SK-N-SH (cell line): Measurements from ENCODE around the gene EDARADD. TPM values are rescaled to one million over a fixed set of nuclear protein-coding genes. Genes with fewer than 3 reads are reported as not detected.

Experiments
- CTCF ChIA-PET: fragments of 300-600, 350-600 bp; formaldehyde crosslinking; extraction: SDS; loops from one replicate; lab custom pipeline; 2021; lab: Yijun Ruan, JAX
- POLR2A ChIA-PET: fragments of 350-600 bp; sonication (Branson Sonifier 250); formaldehyde crosslinking; extraction: SDS; loops from one replicate; lab custom pipeline; 2020; ENCODE audit warnings: antibody characterized with exemption, inconsistent platforms; lab: Yijun Ruan, JAX
- DNase-seq: peaks from one replicate; pipeline ENCODE4 v3.0.0; 2012
- H2AFZ ChIP-seq: fragments of 200-600 bp; sonication (generic); 2 replicates; pipeline ENCODE4 v1.8.1; 2016; ENCODE audit warnings: antibody characterized with exemption, mild to moderate bottlenecking, low read depth
- H3F3A ChIP-seq: fragments of 200-600 bp; sonication (generic); replicated peaks from 2 replicates; pipeline ENCODE3; 2016; ENCODE audit warnings: antibody characterized with exemption, mild to moderate bottlenecking; ENCODE audit not compliant: insufficient read depth
- H3K27ac ChIP-seq, 2 experiments: fragments of 200-500 bp in 1 of 2; fragments of 200-600 bp in 1 of 2; sonication (Bioruptor generic) in 1 of 2; sonication (generic), shearing (Covaris generic) in 1 of 2; 2 replicates each; pipeline versions ENCODE4 v1.5.1 to v1.6.1; 2014 to 2016; ENCODE audit warnings: low read depth in 2 of 2, inconsistent platforms in 1 of 2, low read length in 1 of 2, mild to moderate bottlenecking in 1 of 2, mixed read lengths in 1 of 2
- H3K27me3 ChIP-seq: fragments of 200-600 bp; sonication (generic), shearing (Covaris generic); 2 replicates; pipeline ENCODE4 v1.6.1; 2016; ENCODE audit warnings: mixed run types; ENCODE audit not compliant: insufficient read depth
- H3K36me3 ChIP-seq, 2 experiments: fragments of 200-500 bp in 1 of 2; fragments of 200-600 bp in 1 of 2; sonication (Bioruptor generic) in 1 of 2; sonication (generic) in 1 of 2; replicated peaks in 1 of 2; 2 replicates each; pipeline versions ENCODE3 to v1.5.1; 2014 to 2016; ENCODE audit warnings: low read length in 1 of 2, mild to moderate bottlenecking in 1 of 2; ENCODE audit not compliant: insufficient read depth in 2 of 2, control insufficient read depth in 1 of 2
- H3K4me1 ChIP-seq, 2 experiments: fragments of 200-500 bp in 1 of 2; fragments of 200-600 bp in 1 of 2; sonication (Bioruptor generic) in 1 of 2; sonication (generic), shearing (Covaris generic) in 1 of 2; 2 replicates each; pipeline versions ENCODE4 v1.5.1 to v1.6.1; 2014 to 2016; ENCODE audit warnings: low read depth in 1 of 2, low read length in 1 of 2, mixed run types in 1 of 2; ENCODE audit not compliant: insufficient read depth in 2 of 2, control insufficient read depth in 1 of 2
- H3K4me2 ChIP-seq: fragments of 200-600 bp; sonication (generic), shearing (Covaris generic); 2 replicates; pipeline ENCODE4 v1.6.1; 2017; ENCODE audit warnings: mixed run types
- H3K4me3 ChIP-seq, 2 experiments: fragments of 200-500 bp in 1 of 2; fragments of 200-600 bp in 1 of 2; sonication (Bioruptor generic) in 1 of 2; sonication (generic), shearing (Covaris generic) in 1 of 2; 2 replicates each; pipeline versions ENCODE4 v1.5.1 to v1.8.1; 2014 to 2016; ENCODE audit warnings: low read depth in 2 of 2, inconsistent platforms in 1 of 2, low read length in 1 of 2, mild to moderate bottlenecking in 1 of 2, mixed read lengths in 1 of 2, moderate library complexity in 1 of 2
- H3K79me2 ChIP-seq: fragments of 200-600 bp; sonication (generic); 2 replicates; pipeline ENCODE4 v1.8.1; 2017; ENCODE audit warnings: mild to moderate bottlenecking; ENCODE audit not compliant: insufficient read depth
- H3K9ac ChIP-seq: fragments of 200-600 bp; sonication (generic); 2 replicates; pipeline ENCODE4 v1.6.1; 2017; ENCODE audit warnings: mixed run types
- H3K9me2 ChIP-seq: fragments of 200-600 bp; sonication (generic); 2 replicates; pipeline ENCODE4 v1.6.1; 2017; ENCODE audit warnings: mixed run types
- H3K9me3 ChIP-seq: fragments of 200-600 bp; sonication (generic); 2 replicates; pipeline ENCODE4 v1.6.1; 2017; ENCODE audit warnings: mixed run types, mild to moderate bottlenecking, moderate library complexity
- H4K20me1 ChIP-seq: fragments of 200-600 bp; sonication (generic); 2 replicates; pipeline ENCODE4 v1.6.1; 2017; ENCODE audit warnings: mild to moderate bottlenecking, mixed run types; ENCODE audit not compliant: insufficient read depth
- CHD2 ChIP-seq: fragments of 150-350 bp; IDR thresholded peaks from 2 replicates; pipeline ENCODE4 v1.6.1; 2018; ENCODE audit warnings: low read length; ENCODE audit not compliant: partially characterized antibody
- ELF1 ChIP-seq: IDR thresholded peaks from 2 replicates; pipeline ENCODE4 v1.4.0; 2012
- EP300 ChIP-seq, 2 experiments: IDR thresholded peaks; 2 replicates each; pipeline versions ENCODE4 v1.4.0 to v1.6.1; 2012; ENCODE audit warnings: borderline replicate concordance in 1 of 2, low read depth in 1 of 2, low read length in 1 of 2
- EZH2phosphoT487 ChIP-seq: fragments of 200-600 bp; sonication (generic); IDR thresholded peaks from 2 replicates; pipeline ENCODE4 v1.6.1; 2017; ENCODE audit warnings: low read depth, mixed run types, mild to moderate bottlenecking, antibody characterized with exemption, moderate library complexity, borderline replicate concordance
- FOSL2 ChIP-seq: IDR thresholded peaks from 2 replicates; pipeline ENCODE4 v1.4.0; 2012; ENCODE audit warnings: low read depth, mild to moderate bottlenecking, moderate library complexity, borderline replicate concordance
- FOXJ3 ChIP-seq: sonication (generic); formaldehyde crosslinking; IDR thresholded peaks from 2 replicates; pipeline ENCODE4 v1.5.1; 2020; ENCODE audit warnings: mild to moderate bottlenecking, missing genetic modification reagents
- GATA2 ChIP-seq: sonication (generic); formaldehyde crosslinking; IDR thresholded peaks from 2 replicates; pipeline ENCODE4 v1.5.0; 2020; ENCODE audit warnings: mild to moderate bottlenecking, missing genetic modification reagents
- JUND ChIP-seq: IDR thresholded peaks from 2 replicates; pipeline ENCODE4 v1.4.0; 2012
- MEF2A ChIP-seq: IDR thresholded peaks from 2 replicates; pipeline ENCODE4 v1.4.0; 2012; ENCODE audit warnings: low read depth, borderline replicate concordance
- NFIC ChIP-seq: IDR thresholded peaks from 2 replicates; pipeline ENCODE4 v1.4.0; 2012; ENCODE audit warnings: borderline replicate concordance
- NRF1 ChIP-seq: IDR thresholded peaks from 2 replicates; pipeline ENCODE4 v1.6.1; 2012; ENCODE audit warnings: low read depth, mild to moderate bottlenecking, low read length
- POLR2AphosphoS5 ChIP-seq: IDR thresholded peaks from 2 replicates; pipeline ENCODE4 v1.6.1; 2012; ENCODE audit warnings: low read depth, low read length
- RAD21 ChIP-seq: IDR thresholded peaks from 2 replicates; pipeline ENCODE4 v1.6.1; 2012; ENCODE audit warnings: mild to moderate bottlenecking, low read length
- SIN3A ChIP-seq: IDR thresholded peaks from 2 replicates; pipeline ENCODE4 v1.6.1; 2012; ENCODE audit warnings: low read depth, mild to moderate bottlenecking, low read length, moderate library complexity, borderline replicate concordance
- YY1 ChIP-seq: IDR thresholded peaks from 2 replicates; pipeline ENCODE4 v1.4.0; 2012; ENCODE audit warnings: low read depth, mild to moderate bottlenecking
- WGBS: methylation state at CpG from one replicate; pipeline ENCODE4 v1.1.6; 2017; ENCODE audit warnings: low lambda C conversion rate; 5-methylcytosine and 5-hydroxymethylcytosine counted together
- polyA plus RNA-seq, 3 experiments: library from polyadenylated mRNA; depleted of rRNA; stranded (reverse); fragments of >200 nt; gene quantifications; 2 replicates each; pipeline ENCODE4 v1.2.3, GENCODE V29; 2012
- TF ChIP-seq, protein P1 (sequence below): fragments of 150-350 bp; IDR thresholded peaks from 2 replicates; pipeline ENCODE4 v1.6.1; 2016; ENCODE audit warnings: mild to moderate bottlenecking, low read depth, low read length
- TF ChIP-seq, protein P2 (sequence below): IDR thresholded peaks from 2 replicates; pipeline ENCODE4 v1.6.1; 2012; ENCODE audit warnings: mild to moderate bottlenecking, low read depth, low read length, moderate library complexity
- TF ChIP-seq, protein P3 (sequence below): IDR thresholded peaks from 2 replicates; pipeline ENCODE4 v1.4.0; 2012; ENCODE audit warnings: low read depth, borderline replicate concordance
- TF ChIP-seq, protein P4 (sequence below): IDR thresholded peaks from 2 replicates; pipeline ENCODE4; 2012

Gene EDARADD
- polyA plus RNA-seq, 1 of the 3 experiments (the other 2 are of a cell fraction) = not detected

DNA sequence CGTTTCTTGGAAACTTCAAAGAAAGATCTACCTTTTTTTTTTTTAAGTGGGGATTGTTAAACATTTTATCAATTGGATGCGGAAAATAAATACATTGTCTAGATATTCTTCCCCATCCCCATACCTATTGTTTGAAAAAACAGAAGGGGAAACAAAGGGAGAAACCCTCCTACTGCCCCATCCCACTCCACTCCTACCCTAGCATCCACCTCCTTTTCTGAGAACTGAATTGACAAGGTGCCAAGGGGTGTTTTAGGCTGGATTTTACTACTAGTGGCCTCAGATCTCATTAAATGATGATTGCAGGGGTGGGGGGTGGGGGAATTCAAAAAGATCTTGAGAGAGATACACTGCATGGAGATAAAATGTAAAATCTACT lies 2.6 kb downstream of the EDARADD start (continued):
- TF ChIP-seq, protein P1, sequence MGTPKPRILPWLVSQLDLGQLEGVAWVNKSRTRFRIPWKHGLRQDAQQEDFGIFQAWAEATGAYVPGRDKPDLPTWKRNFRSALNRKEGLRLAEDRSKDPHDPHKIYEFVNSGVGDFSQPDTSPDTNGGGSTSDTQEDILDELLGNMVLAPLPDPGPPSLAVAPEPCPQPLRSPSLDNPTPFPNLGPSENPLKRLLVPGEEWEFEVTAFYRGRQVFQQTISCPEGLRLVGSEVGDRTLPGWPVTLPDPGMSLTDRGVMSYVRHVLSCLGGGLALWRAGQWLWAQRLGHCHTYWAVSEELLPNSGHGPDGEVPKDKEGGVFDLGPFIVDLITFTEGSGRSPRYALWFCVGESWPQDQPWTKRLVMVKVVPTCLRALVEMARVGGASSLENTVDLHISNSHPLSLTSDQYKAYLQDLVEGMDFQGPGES = no peak
- TF ChIP-seq GATA2 (CRISPR knock-in tag) (no peak), YY1 (no peak), JUND (no peak)
- TF ChIP-seq, protein P2, sequence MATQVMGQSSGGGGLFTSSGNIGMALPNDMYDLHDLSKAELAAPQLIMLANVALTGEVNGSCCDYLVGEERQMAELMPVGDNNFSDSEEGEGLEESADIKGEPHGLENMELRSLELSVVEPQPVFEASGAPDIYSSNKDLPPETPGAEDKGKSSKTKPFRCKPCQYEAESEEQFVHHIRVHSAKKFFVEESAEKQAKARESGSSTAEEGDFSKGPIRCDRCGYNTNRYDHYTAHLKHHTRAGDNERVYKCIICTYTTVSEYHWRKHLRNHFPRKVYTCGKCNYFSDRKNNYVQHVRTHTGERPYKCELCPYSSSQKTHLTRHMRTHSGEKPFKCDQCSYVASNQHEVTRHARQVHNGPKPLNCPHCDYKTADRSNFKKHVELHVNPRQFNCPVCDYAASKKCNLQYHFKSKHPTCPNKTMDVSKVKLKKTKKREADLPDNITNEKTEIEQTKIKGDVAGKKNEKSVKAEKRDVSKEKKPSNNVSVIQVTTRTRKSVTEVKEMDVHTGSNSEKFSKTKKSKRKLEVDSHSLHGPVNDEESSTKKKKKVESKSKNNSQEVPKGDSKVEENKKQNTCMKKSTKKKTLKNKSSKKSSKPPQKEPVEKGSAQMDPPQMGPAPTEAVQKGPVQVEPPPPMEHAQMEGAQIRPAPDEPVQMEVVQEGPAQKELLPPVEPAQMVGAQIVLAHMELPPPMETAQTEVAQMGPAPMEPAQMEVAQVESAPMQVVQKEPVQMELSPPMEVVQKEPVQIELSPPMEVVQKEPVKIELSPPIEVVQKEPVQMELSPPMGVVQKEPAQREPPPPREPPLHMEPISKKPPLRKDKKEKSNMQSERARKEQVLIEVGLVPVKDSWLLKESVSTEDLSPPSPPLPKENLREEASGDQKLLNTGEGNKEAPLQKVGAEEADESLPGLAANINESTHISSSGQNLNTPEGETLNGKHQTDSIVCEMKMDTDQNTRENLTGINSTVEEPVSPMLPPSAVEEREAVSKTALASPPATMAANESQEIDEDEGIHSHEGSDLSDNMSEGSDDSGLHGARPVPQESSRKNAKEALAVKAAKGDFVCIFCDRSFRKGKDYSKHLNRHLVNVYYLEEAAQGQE = no peak
- TF ChIP-seq, protein P3, sequence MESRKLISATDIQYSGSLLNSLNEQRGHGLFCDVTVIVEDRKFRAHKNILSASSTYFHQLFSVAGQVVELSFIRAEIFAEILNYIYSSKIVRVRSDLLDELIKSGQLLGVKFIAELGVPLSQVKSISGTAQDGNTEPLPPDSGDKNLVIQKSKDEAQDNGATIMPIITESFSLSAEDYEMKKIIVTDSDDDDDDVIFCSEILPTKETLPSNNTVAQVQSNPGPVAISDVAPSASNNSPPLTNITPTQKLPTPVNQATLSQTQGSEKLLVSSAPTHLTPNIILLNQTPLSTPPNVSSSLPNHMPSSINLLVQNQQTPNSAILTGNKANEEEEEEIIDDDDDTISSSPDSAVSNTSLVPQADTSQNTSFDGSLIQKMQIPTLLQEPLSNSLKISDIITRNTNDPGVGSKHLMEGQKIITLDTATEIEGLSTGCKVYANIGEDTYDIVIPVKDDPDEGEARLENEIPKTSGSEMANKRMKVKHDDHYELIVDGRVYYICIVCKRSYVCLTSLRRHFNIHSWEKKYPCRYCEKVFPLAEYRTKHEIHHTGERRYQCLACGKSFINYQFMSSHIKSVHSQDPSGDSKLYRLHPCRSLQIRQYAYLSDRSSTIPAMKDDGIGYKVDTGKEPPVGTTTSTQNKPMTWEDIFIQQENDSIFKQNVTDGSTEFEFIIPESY = no peak

DNA sequence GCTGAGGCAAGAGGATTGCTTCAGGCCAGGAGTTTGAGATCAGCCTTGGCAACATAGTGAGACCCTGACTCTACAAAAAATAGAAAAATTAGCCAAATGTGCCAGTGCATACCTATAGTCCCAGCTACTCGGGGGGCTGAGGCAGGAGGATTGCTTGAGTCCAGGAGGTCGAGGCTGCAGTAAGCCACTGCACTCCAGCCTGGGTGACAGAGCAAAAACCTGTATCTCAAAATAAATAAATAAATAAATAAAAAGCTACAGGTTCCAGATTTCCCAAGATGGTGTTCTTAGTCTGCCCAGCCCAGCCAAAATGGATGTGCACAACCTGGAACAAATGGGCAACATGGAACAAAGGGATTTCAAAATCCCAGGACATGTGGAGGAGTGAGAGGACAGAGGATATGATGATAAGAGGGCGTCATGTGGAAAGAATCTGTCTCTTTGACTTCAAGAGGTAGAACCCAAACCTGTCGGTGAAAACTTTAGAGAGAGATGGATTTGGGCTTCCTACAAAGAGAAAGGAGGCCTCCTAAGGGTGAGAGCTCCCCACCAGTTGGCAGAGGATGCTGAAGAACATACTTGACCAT lies 3.2 kb downstream of the EDARADD start:
- H3K79me2 ChIP-seq = no peaks in the 10 kb centered on the region
- H3K27ac ChIP-seq = no peak overlapping the region
- 52% methylated on average over 4 of the region's 4 CpGs for WGBS
- H3K9me2 ChIP-seq = no peaks in the 10 kb centered on the region
- CTCF ChIA-PET = interaction anchor here (2.8 kb wide), 1 partner anchor 16 kb away, joined by 8 read pairs; no protein-coding TSS in a partner anchor
- H3K36me3 ChIP-seq = no peaks in the 10 kb centered on the region
- H3K9me3 ChIP-seq = no peaks in the 10 kb centered on the region
- H4K20me1 ChIP-seq = no peaks in the 10 kb centered on the region
- H3K4me3 ChIP-seq = no peak overlapping the region
- TF ChIP-seq ELF1 = no peak
- no peak for TF ChIP-seq MEF2A
- no peak for TF ChIP-seq NFIC
- TF ChIP-seq FOXJ3 (CRISPR knock-in tag) = no peak
- no peak for TF ChIP-seq RAD21
- TF ChIP-seq YY1 = no peak
- TF ChIP-seq SIN3A = no peak
- TF ChIP-seq, protein P4, sequence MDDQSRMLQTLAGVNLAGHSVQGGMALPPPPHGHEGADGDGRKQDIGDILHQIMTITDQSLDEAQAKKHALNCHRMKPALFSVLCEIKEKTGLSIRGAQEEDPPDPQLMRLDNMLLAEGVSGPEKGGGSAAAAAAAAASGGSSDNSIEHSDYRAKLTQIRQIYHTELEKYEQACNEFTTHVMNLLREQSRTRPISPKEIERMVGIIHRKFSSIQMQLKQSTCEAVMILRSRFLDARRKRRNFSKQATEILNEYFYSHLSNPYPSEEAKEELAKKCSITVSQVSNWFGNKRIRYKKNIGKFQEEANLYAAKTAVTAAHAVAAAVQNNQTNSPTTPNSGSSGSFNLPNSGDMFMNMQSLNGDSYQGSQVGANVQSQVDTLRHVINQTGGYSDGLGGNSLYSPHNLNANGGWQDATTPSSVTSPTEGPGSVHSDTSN = no peak
- TF ChIP-seq, protein P1 = no peak
- TF ChIP-seq CHD2 = no peak
- TF ChIP-seq POLR2AphosphoS5 = no peak
- no peak for TF ChIP-seq EZH2phosphoT487
- no peak for TF ChIP-seq EP300 (IDR thresholded peaks at IDR 0.05; ENCODE audit: borderline replicate concordance in 1 of 2, low read depth in 1 of 2, low read length in 1 of 2)
- TF ChIP-seq, protein P3 = no peak
- no peak for TF ChIP-seq FOSL2
- TF ChIP-seq NRF1 = no peak
- H3K4me1 ChIP-seq = peaks cover 0 to 6% of the 10 kb centered on the region in 2 experiments; a peak in 2 of 4 replicates
- no peak for DNase-seq
- no peak overlapping the region for H3K9ac ChIP-seq
- no peaks in the 10 kb centered on the region for H3F3A ChIP-seq
- POLR2A ChIA-PET = no interaction called here
- H3K27me3 ChIP-seq = peaks cover 18% of the 10 kb centered on the region; the same call in 1 of the 2 replicates
- H3K4me2 ChIP-seq = no peak overlapping the region
- H2AFZ ChIP-seq = no peak overlapping the region
